ENCODE data around the gene NECTIN2.

GRCh38 chr19:44810234-44811121 is 35.6 kb upstream of the NECTIN2 start:
- TF ChIP-seq GATA2 (IDR thresholded peaks at IDR 0.05; ENCODE audit: low read depth, low read length) (no peak), GATA3 (IDR thresholded peaks at IDR 0.05; ENCODE audit: low read depth, low read length) (no peak)

All from SH-SY5Y (cell line).